22Rv1 (cell line): ENCODE data around the gene RHOG.

Source experiments
- H3K27ac ChIP-seq: fragments of 450-650 bp; 2 replicates; pipeline ENCODE4 v1.5.1; 2017
- CTCF ChIP-seq: fragments of 450-650 bp; IDR thresholded peaks from 2 replicates; pipeline ENCODE4 v1.5.1; 2017; ENCODE audit warnings: mild to moderate bottlenecking
- ZFX ChIP-seq: fragments of 450-650 bp; IDR thresholded peaks from 2 replicates; pipeline ENCODE4 v1.6.1; 2017; ENCODE audit warnings: antibody characterized with exemption, borderline replicate concordance

Gene RHOG

GRCh38 chr11:3783611-3784010 lies 57.1 kb downstream of the RHOG start:
- no peak for TF ChIP-seq CTCF
- H3K27ac ChIP-seq = no peak overlapping the region

- no peak overlapping the region for H3K27ac ChIP-seq
- TF ChIP-seq CTCF = no peak
- TF ChIP-seq ZFX = no peak
These were observed 57.8 kb downstream of the RHOG start for GRCh38 chr11:3782963-3783362.

- no peak for TF ChIP-seq CTCF
- H3K27ac ChIP-seq = no peak overlapping the region
These were observed 59.3 kb downstream of the RHOG start for GRCh38 chr11:3781423-3781822.
